Peyer's patch (tissue), 4 donors: ENCODE results near the gene NDUFC1.

Source experiments
- POLR2A ChIP-seq, 2 donors: fragments of 450-650 bp; IDR thresholded peaks; one replicate each; pipeline ENCODE4 v1.5.1; 2017; ENCODE audit warnings: antibody characterized with exemption in 2 of 2, mild to moderate bottlenecking in 2 of 2, moderate library complexity in 2 of 2
- TF ChIP-seq, protein P1 (sequence below), 6 experiments: fragments of 450-650 bp in 4 of 6; fragments of 200-600 bp in 2 of 6; sonication (generic) in 1 of 6; IDR thresholded peaks; one replicate each; pipeline ENCODE4 v1.5.1; 2017 to 2019; ENCODE audit warnings: antibody characterized with exemption in 6 of 6, mild to moderate bottlenecking in 3 of 6, moderate library complexity in 1 of 6

DNA sequence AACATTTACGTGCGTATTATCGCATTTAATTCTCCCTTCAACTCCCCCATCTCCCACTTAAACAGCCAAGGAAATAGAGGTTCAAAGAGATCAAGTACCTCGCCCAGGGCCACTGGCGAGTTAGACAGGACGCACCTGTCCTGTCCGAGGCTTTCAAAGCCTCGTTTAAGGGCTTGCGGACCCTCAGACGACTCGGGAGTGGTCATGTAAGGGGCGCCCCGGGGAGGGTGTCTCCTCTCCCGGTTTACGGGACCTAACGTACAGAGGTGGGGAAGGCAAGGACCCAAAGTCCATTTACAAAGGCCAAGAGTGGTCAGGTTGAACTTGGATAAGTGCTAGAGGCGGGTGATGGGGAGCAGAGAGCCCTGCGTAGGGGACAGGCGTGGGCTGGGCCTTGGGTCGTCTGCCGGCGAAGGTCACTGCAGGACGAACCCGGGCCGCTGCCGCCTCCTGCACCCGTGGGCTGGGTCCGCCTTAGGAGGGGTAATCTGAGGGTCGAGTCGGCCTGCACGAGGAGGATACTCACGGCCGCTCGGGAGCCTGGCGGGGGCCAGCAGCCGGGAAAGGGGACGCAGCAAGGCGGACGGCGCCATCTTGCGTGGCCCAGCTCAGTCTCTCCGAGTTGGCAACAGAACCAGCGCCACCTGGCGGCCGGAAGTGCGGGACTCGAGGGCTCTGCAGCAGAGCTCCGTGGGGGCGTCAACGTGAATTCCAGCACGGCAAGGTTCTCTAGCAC lies 6.9 kb downstream of the NDUFC1 start:
- TF ChIP-seq, protein P1, sequence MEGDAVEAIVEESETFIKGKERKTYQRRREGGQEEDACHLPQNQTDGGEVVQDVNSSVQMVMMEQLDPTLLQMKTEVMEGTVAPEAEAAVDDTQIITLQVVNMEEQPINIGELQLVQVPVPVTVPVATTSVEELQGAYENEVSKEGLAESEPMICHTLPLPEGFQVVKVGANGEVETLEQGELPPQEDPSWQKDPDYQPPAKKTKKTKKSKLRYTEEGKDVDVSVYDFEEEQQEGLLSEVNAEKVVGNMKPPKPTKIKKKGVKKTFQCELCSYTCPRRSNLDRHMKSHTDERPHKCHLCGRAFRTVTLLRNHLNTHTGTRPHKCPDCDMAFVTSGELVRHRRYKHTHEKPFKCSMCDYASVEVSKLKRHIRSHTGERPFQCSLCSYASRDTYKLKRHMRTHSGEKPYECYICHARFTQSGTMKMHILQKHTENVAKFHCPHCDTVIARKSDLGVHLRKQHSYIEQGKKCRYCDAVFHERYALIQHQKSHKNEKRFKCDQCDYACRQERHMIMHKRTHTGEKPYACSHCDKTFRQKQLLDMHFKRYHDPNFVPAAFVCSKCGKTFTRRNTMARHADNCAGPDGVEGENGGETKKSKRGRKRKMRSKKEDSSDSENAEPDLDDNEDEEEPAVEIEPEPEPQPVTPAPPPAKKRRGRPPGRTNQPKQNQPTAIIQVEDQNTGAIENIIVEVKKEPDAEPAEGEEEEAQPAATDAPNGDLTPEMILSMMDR (IDR thresholded peaks at IDR 0.05): peak; percentile 92 to 97 (median 95)
- TF ChIP-seq POLR2A (IDR thresholded peaks at IDR 0.05): peak in 1 of 2 donors; percentile 61
